BJ (cell line): ENCODE results near the gene FNDC3B. TPM values are rescaled to one million over a fixed set of nuclear protein-coding genes. Genes with fewer than 3 reads are reported as not detected.
A peak's percentile ranks its signal among the peaks of the same experiment; 100 is the strongest.
"Not testable (repeated sequence)": the region's sequence is repeated elsewhere in the genome, so short reads cannot be mapped to it uniquely, and the experiment has no call there.

Experiments
- CTCF ChIA-PET: fragments of 350-600 bp; formaldehyde crosslinking; extraction: SDS; loops from one replicate; lab custom pipeline; 2021; ENCODE audit warnings: antibody characterized with exemption, inconsistent platforms; lab: Yijun Ruan, JAX
- POLR2A ChIA-PET: fragments of 300-600 bp; sonication (Branson Sonifier 250); formaldehyde crosslinking; extraction: SDS; loops from one replicate; lab custom pipeline; 2021; ENCODE audit warnings: antibody characterized with exemption; lab: Charles Lee
- DNase-seq: peaks from one replicate; pipeline ENCODE4 v3.0.0-alpha.2; 2011; ENCODE audit warnings: low read depth
- H3K27me3 ChIP-seq: 2 replicates; pipeline ENCODE4 v1.6.0; 2011; ENCODE audit warnings: low read length; ENCODE audit not compliant: control insufficient read depth, insufficient read depth
- H3K36me3 ChIP-seq: 2 replicates; pipeline ENCODE4 v1.5.1; 2011; ENCODE audit warnings: low read length; ENCODE audit not compliant: control insufficient read depth, insufficient read depth
- H3K4me3 ChIP-seq: 2 replicates; pipeline ENCODE4 v1.5.1; 2011; ENCODE audit warnings: low read depth, mild to moderate bottlenecking, control low read depth, low read length
- CTCF ChIP-seq: IDR thresholded peaks from 2 replicates; pipeline ENCODE4 v1.5.1; 2011; ENCODE audit warnings: low read depth, mild to moderate bottlenecking, control low read depth, inconsistent platforms, low read length, moderate library complexity; ENCODE audit not compliant: insufficient read depth
- polyA plus RNA-seq: library from polyadenylated mRNA; depleted of rRNA; stranded (reverse); fragments of >200 nt; gene quantifications from 2 replicates; pipeline ENCODE4 v1.2.3, GENCODE V29; 2011

Gene FNDC3B
- polyA plus RNA-seq, 1 experiment, result 28.6 TPM

GRCh38 chr3:172038798-172039435 is 461 bp upstream of the FNDC3B start:
- no peak for TF ChIP-seq CTCF
- H3K4me3 ChIP-seq, result peak overlapping the region; percentile 89
- CTCF ChIA-PET, result interaction anchor here (1.2 kb wide), 1 partner anchor 302 kb away, joined by 3 read pairs; no protein-coding TSS in a partner anchor
- H3K27me3 ChIP-seq, result no peaks in the 10 kb centered on the region
- H3K36me3 ChIP-seq, result no peaks in the 10 kb centered on the region
- no peak for DNase-seq
- POLR2A ChIA-PET, result interaction anchor here (0.6 to 1.0 kb wide), 4 partner anchors 21 to 201 kb away, joined by 3 to 5 read pairs (median 4); no protein-coding TSS in a partner anchor

GRCh38 chr3:172040078-172040980 is 951 bp downstream of the FNDC3B start:
- Histone ChIP-seq H3K36me3 (no peaks in the 10 kb centered on the region), H3K4me3 (peak overlapping the region; percentile 89), H3K27me3 (no peaks in the 10 kb centered on the region)
- TF ChIP-seq CTCF, result peak; percentile 38
- ChIA-PET POLR2A (interaction anchor here (0.6 to 1.7 kb wide), 7 partner anchors 45 to 240 kb away, joined by 3 to 14 read pairs (median 5); no protein-coding TSS in a partner anchor), CTCF (interaction anchor here (0.6 to 1.2 kb wide), 3 partner anchors 48 to 292 kb away, joined by 3 to 4 read pairs (median 4); no protein-coding TSS in a partner anchor)
- DNase-seq, result peak; percentile 38

- ChIA-PET POLR2A (interaction anchor here (0.5 to 1.7 kb wide), 11 partner anchors 16 to 240 kb away, joined by 3 to 14 read pairs (median 3); no protein-coding TSS in a partner anchor), CTCF (interaction anchor here (0.6 to 1.5 kb wide), 8 partner anchors 11 to 300 kb away, joined by 3 to 4 read pairs (median 4); no protein-coding TSS in a partner anchor)
- no peak for DNase-seq
- peak overlapping the region; percentile 89 for H3K4me3 ChIP-seq
- H3K27me3 ChIP-seq, result no peaks in the 10 kb centered on the region
- H3K36me3 ChIP-seq, result no peaks in the 10 kb centered on the region
- TF ChIP-seq CTCF, result no peak
Observed at GRCh38 chr3:172040981-172041963, 1.9 kb downstream of the FNDC3B start.

GRCh38 chr3:172042136-172042662 is 2.8 kb downstream of the FNDC3B start:
- no peak for DNase-seq
- TF ChIP-seq CTCF, result no peak
- ChIA-PET POLR2A (interaction anchor here (0.5 to 1.5 kb wide), 15 partner anchors 10 to 270 kb away, joined by 3 to 14 read pairs (median 4); no protein-coding TSS in a partner anchor), CTCF (interaction anchor here (0.7 to 1.5 kb wide), 6 partner anchors 10 to 299 kb away, joined by 3 to 4 read pairs (median 4); no protein-coding TSS in a partner anchor)
- Histone ChIP-seq H3K36me3 (no peaks in the 10 kb centered on the region), H3K27me3 (no peaks in the 10 kb centered on the region), H3K4me3 (peak overlapping the region; percentile 89)

- not testable (repeated sequence) for H3K36me3 ChIP-seq, H3K27me3 ChIP-seq, DNase-seq, H3K4me3 ChIP-seq
- CTCF ChIA-PET, result interaction anchor here (0.7 to 1.5 kb wide), 5 partner anchors 10 to 299 kb away, joined by 3 to 4 read pairs (median 3); no protein-coding TSS in a partner anchor
- POLR2A ChIA-PET, result interaction anchor here (0.5 to 1.5 kb wide), 9 partner anchors 24 to 270 kb away, joined by 3 to 8 read pairs (median 4); no protein-coding TSS in a partner anchor
Observed at GRCh38 chr3:172042663-172043179, 3.3 kb downstream of the FNDC3B start.
